ENCODE measurements around the gene ZMIZ1. TPM values are rescaled to one million over a fixed set of nuclear protein-coding genes. Genes with fewer than 3 reads are reported as not detected.

ZMIZ1 gene
- polyA plus RNA-seq, 5 donors, result 53.2 to 82.1 (median 76.1) TPM

- peak in 1 of 2 donors; percentile 61 for DNase-seq
Observed at GRCh38 chr10:79196470-79197461, 128.0 kb downstream of the ZMIZ1 start.

DNA sequence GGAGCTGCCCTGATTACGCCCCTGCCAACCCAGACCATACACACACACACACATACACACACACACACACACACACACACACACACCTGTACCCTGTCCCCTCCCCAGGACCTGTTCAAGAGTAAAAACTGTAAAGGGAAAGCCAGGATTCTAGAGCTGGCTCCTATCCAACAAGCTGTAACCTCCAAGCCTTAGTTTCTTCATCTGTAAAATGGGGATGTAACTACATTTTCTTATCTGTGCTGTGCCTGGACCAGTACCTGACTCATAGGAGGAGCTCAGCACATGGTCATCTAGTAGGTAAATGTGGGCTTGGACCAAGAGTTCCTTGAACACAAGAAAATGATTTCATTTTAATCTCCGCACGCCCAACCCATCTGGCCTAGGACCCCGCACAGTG lies 128.8 kb downstream of the ZMIZ1 start:
- no peak for DNase-seq

DNA sequence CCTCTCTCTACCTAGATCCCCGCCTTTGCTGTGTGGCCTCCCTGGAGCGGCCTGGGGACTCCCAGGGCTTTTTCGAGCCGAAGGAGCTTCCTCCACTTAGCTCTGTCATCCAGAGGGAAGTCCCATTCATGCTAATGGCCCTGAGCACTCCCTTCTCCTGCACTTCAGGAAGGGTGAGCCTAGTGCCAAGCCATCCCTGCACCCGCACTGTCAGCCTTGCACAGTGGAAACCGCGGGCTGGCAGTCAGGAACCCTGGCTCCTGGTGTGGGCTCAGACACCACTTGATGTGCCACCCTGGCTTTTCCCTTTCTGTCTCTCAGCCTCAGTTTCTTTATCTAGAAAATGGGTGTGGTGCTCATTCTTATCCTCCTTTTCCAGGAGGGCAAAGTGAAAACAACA lies 131.6 kb downstream of the ZMIZ1 start:
- no peak for DNase-seq

- no peak for DNase-seq
Observed at GRCh38 chr10:79201706-79202105, 132.9 kb downstream of the ZMIZ1 start.

DNA sequence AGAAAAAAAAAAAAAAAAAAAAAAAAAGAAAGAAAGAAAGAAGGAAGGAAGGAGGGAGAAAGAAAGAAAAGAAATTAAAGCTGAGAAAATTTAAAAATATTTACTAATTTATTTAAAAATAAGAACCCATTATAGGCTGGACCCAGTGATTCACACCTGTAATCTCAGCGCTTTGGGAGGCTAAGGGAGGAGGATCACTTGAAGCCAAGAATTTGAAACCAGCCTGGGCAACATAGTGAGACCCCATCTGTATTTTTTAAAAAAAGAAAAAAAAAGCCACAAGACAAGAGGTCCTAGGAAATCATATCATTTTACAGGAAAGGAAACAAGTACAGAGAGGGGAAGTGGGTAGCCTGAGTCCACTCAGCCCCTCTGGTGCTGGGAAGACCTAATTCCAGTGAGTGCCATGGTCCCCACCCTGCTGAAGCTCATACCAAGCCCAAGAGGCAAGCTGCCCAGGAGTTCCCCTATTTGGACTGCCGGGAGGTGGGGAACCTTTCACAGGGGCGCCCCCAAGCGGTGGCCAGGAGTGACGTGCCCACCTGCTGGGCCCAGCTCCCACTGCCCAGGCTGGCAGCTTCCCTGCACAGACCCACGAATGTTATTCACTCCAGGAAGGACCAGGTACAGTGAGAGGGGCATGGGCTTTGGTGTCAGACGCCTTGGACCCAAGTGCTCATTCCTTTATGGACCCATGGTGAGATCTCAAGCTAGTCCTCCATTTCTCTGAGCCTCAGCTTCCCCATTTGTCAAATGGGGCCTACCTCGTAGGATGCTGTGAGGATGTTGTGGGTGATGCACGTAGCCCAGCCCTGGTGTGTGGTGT lies 133.6 kb downstream of the ZMIZ1 start:
- no peak for DNase-seq

DNA sequence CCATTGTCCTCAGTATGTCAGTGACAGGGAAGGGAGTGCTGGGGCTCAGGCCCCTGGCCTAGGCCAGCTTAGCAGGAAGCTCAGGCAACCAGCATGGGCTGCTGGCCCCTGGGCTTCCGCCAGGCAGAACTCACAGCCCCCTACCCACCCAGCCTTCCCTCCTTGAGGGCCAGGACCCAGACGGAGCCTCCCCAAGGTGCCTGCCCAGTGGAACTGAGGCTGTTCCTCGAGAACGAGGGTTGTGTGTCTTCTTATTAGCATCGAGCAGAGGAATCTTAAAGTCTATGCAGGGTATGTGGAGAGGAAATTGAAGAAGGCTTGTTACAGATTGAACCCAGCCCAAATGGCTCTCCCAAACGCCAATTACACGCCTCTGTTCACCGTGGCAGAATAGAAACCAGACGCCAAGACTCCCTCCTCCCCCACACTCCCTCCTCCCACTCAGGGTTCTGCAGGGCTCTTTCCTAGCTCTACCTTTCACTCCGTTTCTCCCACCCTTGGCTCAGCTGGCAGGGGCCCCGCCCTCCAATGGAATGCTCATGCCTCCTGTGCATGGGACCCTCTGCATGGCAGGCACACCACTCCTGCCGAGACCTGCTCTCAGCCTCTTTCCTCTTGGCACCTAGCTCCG lies 134.4 kb downstream of the ZMIZ1 start:
- no peak for DNase-seq

DNA sequence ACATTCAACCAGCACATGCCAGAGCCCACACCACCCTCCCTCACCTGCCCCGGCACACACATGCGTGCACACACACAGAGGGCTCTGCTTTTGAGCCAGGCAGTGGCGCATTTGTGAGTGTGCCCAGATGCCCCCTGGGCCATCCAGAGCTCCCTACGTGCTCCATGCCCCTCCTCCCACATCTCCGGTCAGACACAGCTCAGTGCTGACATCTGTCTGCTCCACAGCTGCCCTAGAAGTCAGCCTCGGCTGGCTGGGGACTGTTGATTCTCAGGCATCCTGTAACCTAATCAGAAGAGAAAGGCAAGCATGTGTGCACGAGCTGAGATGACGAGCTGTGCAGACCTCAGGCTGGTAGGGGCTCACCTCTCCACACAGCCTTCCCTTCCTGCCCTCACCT lies 135.1 kb downstream of the ZMIZ1 start:
- DNase-seq, result no peak

GRCh38 chr10:79206300-79207095 lies 137.7 kb downstream of the ZMIZ1 start:
- DNase-seq, result no peak

- DNase-seq, result no peak
Observed at GRCh38 chr10:79207096-79207357, 138.3 kb downstream of the ZMIZ1 start.

GRCh38 chr10:79207726-79208125 lies 139.0 kb downstream of the ZMIZ1 start:
- DNase-seq, result no peak

- no peak for DNase-seq
Observed at GRCh38 chr10:79208251-79208983, 139.7 kb downstream of the ZMIZ1 start.

DNA sequence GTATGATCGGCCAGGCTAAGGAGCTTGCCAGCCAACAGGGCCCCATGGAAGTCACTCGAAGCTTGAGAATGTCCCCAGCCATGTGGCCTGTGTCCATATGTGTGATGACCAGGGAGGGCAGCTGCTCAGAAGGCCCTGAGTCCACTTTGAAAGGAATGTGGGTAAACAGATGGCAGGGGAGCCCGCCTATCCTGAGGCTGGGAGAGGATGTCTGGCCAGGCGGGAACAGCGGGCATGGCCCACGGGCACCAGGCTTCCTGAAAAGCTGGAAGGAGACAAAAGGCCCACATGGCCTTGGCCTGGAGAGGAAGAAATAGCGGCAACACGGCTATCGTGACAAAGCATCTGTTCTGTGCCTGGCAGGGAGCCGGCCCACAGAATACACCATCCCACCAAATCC lies 140.6 kb downstream of the ZMIZ1 start:
- DNase-seq, result no peak

- DNase-seq, result no peak
Observed at GRCh38 chr10:79209831-79210230, 141.1 kb downstream of the ZMIZ1 start.

- no peak for DNase-seq
Observed at GRCh38 chr10:79210672-79211071, 141.9 kb downstream of the ZMIZ1 start.

- no peak for DNase-seq
Observed at GRCh38 chr10:79211616-79212015, 142.8 kb downstream of the ZMIZ1 start.

DNA sequence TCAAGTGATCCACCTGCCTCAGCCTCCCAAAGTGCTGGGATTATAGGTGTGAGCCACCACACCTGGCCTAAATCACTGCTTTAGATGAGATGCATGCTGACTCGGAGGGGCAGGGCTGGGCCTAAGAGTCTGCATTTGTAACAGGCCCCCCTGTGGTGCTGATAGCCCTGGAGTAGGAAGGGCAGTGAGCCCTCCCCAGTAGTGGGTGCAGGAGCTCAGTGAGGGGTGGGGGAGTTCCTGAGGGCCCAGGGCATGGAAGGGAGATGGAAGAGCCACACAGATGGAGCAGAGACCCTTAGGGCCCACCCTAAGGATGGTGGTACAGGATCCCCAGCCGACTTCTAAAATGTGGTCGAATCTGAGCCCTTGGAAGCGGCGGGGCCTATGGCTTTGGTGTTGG lies 146.8 kb downstream of the ZMIZ1 start:
- no peak for DNase-seq

- DNase-seq, result no peak
Observed at GRCh38 chr10:79219322-79219957, 150.7 kb downstream of the ZMIZ1 start.

GRCh38 chr10:79220307-79220706 lies 151.5 kb downstream of the ZMIZ1 start:
- DNase-seq, result no peak

GRCh38 chr10:79221110-79222051 lies 152.6 kb downstream of the ZMIZ1 start:
- peak; percentile 66 to 74 for DNase-seq

All from right lung (tissue), 5 donors.